ENCODE measurements around the gene ANKRD13B.
"Not testable (repeated sequence)": the region's sequence is repeated elsewhere in the genome, so short reads cannot be mapped to it uniquely, and the experiment has no call there.

ANKRD13B gene

DNA sequence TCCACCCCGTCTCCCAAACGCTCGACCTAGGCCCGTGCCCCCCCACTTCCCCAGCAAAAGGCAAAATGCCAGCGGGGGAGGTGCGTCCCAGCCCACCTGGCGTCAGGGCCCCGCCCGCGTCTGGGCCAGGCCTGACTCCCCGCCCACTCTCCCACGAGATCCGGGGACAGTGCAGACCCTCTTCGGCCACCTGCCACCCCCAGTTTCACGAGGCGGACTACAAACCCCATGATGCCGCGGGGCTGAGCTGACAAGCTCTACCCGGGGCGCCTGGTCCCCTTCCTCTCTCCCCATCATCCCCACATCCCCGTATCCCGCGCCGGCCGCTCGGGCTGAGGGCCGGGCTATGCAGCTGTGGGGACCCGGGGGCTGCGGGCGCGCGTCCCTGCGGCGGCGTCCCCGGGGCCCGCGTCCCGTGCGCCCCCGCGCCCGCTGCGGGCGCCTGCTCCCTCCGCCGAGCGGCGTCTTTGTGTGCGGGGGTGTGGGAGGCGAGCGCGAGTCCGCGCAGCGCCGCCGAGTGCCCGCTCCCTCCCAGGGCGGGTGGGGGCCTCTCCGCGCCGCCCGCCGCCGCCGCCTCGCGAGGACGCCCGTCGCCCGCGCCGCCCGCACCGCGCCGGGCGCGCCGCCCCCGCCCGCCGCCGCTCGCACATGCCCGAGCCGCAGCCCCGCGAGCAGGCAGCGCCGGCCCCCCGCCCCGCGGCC, at the start of gene ANKRD13B:
Gene ANKRD13B (plus strand): TSS at position 283 of the 702 bp plus-strand sequence. CDS start 490 bp downstream, outside the sequence.
- H3K4me1 ChIP-seq (ENCODE audit: insufficient read depth, low read length): peaks cover 34% of the 10 kb centered on the region
- no peaks in the 10 kb centered on the region for H3K36me3 ChIP-seq (ENCODE audit: insufficient read depth, low read depth, low read length)
- H3K27ac ChIP-seq (ENCODE audit: low read length): peak within 1 kb of the TSS; percentile 17
- H3K27me3 ChIP-seq (ENCODE audit: insufficient read depth, low read length): peaks cover 20% of the 10 kb centered on the region
- H3K4me3 ChIP-seq (ENCODE audit: low read length): peak within 1 kb of the TSS; percentile 80
- no peaks in the 10 kb centered on the region for H3K9me3 ChIP-seq (ENCODE audit: insufficient read depth, low read depth, low read length)
- peak within 1 kb of the TSS; percentile 69; the same call in 1 of the 2 replicates for H3K9ac ChIP-seq (ENCODE audit: low read depth, low read length)

GRCh38 chr17:29544066-29544465, 48.9 kb upstream of the ANKRD13B start:
- Histone ChIP-seq H3K27me3 (ENCODE audit: insufficient read depth, low read length) (no peaks in the 10 kb centered on the region), H3K4me3 (ENCODE audit: low read length) (no peak overlapping the region), H3K36me3 (ENCODE audit: insufficient read depth, low read depth, low read length) (peaks cover 47% of the 10 kb centered on the region), H3K9me3 (ENCODE audit: insufficient read depth, low read depth, low read length) (no peaks in the 10 kb centered on the region), H3K9ac (ENCODE audit: low read depth, low read length) (no peak overlapping the region), H3K4me1 (ENCODE audit: insufficient read depth, low read length) (no peaks in the 10 kb centered on the region), H3K27ac (ENCODE audit: low read length) (no peak overlapping the region)

GRCh38 chr17:29546085-29546484, 46.8 kb upstream of the ANKRD13B start:
- Histone ChIP-seq H3K9ac (ENCODE audit: low read depth, low read length) (no peak overlapping the region), H3K4me3 (ENCODE audit: low read length) (no peak overlapping the region), H3K27me3 (ENCODE audit: insufficient read depth, low read length) (no peaks in the 10 kb centered on the region), H3K27ac (ENCODE audit: low read length) (no peak overlapping the region), H3K9me3 (ENCODE audit: insufficient read depth, low read depth, low read length) (no peaks in the 10 kb centered on the region), H3K36me3 (ENCODE audit: insufficient read depth, low read depth, low read length) (peaks cover 36% of the 10 kb centered on the region), H3K4me1 (ENCODE audit: insufficient read depth, low read length) (no peaks in the 10 kb centered on the region)

GRCh38 chr17:29546830-29547229, 46.1 kb upstream of the ANKRD13B start:
- no peaks in the 10 kb centered on the region for H3K27me3 ChIP-seq (ENCODE audit: insufficient read depth, low read length)
- no peak overlapping the region for H3K27ac ChIP-seq (ENCODE audit: low read length)
- peaks cover 36% of the 10 kb centered on the region for H3K36me3 ChIP-seq (ENCODE audit: insufficient read depth, low read depth, low read length)

GRCh38 chr17:29549177-29549923, 43.6 kb upstream of the ANKRD13B start:
- Histone ChIP-seq H3K4me3 (ENCODE audit: low read length) (no peak overlapping the region), H3K27ac (ENCODE audit: low read length) (no peak overlapping the region), H3K27me3 (ENCODE audit: insufficient read depth, low read length) (0 out of 2 replicates have a peak, but pooled peaks cover 4% of the 10 kb centered on the region)

More at GRCh38 chr17:29546830-29547229, 46.1 kb upstream of the ANKRD13B start:
- no peaks in the 10 kb centered on the region for H3K4me1 ChIP-seq (ENCODE audit: insufficient read depth, low read length)
- H3K9ac ChIP-seq (ENCODE audit: low read depth, low read length): no peak overlapping the region
- no peak overlapping the region for H3K4me3 ChIP-seq (ENCODE audit: low read length)
- H3K9me3 ChIP-seq (ENCODE audit: insufficient read depth, low read depth, low read length): no peaks in the 10 kb centered on the region

DNA sequence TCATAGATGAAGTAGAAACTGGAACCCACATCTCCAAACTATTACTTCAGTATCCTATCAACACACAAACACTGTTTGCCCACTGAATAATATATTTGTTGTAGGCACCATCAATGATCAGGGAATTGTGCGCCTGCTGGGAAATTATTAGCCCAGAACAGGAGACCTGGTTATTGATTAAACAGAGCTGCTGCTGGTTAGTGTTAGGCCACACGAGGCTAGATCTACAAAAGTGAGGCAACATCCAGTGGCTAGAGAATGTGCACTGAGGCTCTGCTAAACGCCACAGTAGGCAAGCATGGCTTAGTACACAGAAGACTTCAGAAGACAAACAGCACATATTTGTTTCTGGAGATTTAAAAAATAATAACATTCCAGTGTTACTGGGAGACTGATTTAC, 37.1 kb upstream of the ANKRD13B start:
- H3K9me3 ChIP-seq (ENCODE audit: insufficient read depth, low read depth, low read length): no peaks in the 10 kb centered on the region
- H3K27me3 ChIP-seq (ENCODE audit: insufficient read depth, low read length): 0 out of 2 replicates have a peak, but pooled peaks cover 4% of the 10 kb centered on the region
- H3K27ac ChIP-seq (ENCODE audit: low read length): no peak overlapping the region
- H3K4me3 ChIP-seq (ENCODE audit: low read length): no peak overlapping the region
- H3K9ac ChIP-seq (ENCODE audit: low read depth, low read length): no peak overlapping the region
- H3K4me1 ChIP-seq (ENCODE audit: insufficient read depth, low read length): no peaks in the 10 kb centered on the region
- H3K36me3 ChIP-seq (ENCODE audit: insufficient read depth, low read depth, low read length): no peaks in the 10 kb centered on the region

More at GRCh38 chr17:29549177-29549923, 43.6 kb upstream of the ANKRD13B start:
- H3K4me1 ChIP-seq (ENCODE audit: insufficient read depth, low read length): no peaks in the 10 kb centered on the region
- H3K9ac ChIP-seq (ENCODE audit: low read depth, low read length): no peak overlapping the region
- H3K9me3 ChIP-seq (ENCODE audit: insufficient read depth, low read depth, low read length): no peaks in the 10 kb centered on the region
- H3K36me3 ChIP-seq (ENCODE audit: insufficient read depth, low read depth, low read length): peaks cover 13% of the 10 kb centered on the region

GRCh38 chr17:29557085-29557738, 35.7 kb upstream of the ANKRD13B start:
- Histone ChIP-seq H3K9ac (ENCODE audit: low read depth, low read length) (no peak overlapping the region), H3K4me3 (ENCODE audit: low read length) (no peak overlapping the region), H3K9me3 (ENCODE audit: insufficient read depth, low read depth, low read length) (no peaks in the 10 kb centered on the region), H3K4me1 (ENCODE audit: insufficient read depth, low read length) (no peaks in the 10 kb centered on the region), H3K27me3 (ENCODE audit: insufficient read depth, low read length) (0 out of 2 replicates have a peak, but pooled peaks cover 6% of the 10 kb centered on the region), H3K27ac (ENCODE audit: low read length) (no peak overlapping the region), H3K36me3 (ENCODE audit: insufficient read depth, low read depth, low read length) (no peaks in the 10 kb centered on the region)

DNA sequence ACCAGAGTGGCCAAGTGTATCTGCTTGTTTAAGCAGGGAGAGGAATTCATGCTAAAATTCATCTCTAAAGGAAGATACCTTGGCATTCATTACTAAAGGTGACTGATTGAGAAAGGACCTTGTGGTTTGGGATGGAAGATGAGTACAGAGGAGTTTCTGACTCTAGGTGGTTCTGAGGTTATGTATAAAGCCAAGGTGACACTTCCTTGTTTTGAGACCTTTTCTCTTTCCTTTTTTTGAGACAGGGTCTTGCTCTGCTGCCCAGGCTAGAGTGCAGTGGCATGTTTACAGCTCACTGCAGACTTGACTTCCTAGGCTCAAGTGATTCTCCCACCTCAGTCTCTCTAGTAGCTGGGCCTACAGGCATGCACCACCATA, 35.2 kb upstream of the ANKRD13B start:
- no peaks in the 10 kb centered on the region for H3K9me3 ChIP-seq (ENCODE audit: insufficient read depth, low read depth, low read length)
- 0 out of 2 replicates have a peak, but pooled peaks cover 7% of the 10 kb centered on the region for H3K27me3 ChIP-seq (ENCODE audit: insufficient read depth, low read length)
- H3K27ac ChIP-seq (ENCODE audit: low read length): no peak overlapping the region
- H3K4me1 ChIP-seq (ENCODE audit: insufficient read depth, low read length): no peaks in the 10 kb centered on the region
- no peak overlapping the region for H3K9ac ChIP-seq (ENCODE audit: low read depth, low read length)
- H3K36me3 ChIP-seq (ENCODE audit: insufficient read depth, low read depth, low read length): no peaks in the 10 kb centered on the region
- no peak overlapping the region for H3K4me3 ChIP-seq (ENCODE audit: low read length)

DNA sequence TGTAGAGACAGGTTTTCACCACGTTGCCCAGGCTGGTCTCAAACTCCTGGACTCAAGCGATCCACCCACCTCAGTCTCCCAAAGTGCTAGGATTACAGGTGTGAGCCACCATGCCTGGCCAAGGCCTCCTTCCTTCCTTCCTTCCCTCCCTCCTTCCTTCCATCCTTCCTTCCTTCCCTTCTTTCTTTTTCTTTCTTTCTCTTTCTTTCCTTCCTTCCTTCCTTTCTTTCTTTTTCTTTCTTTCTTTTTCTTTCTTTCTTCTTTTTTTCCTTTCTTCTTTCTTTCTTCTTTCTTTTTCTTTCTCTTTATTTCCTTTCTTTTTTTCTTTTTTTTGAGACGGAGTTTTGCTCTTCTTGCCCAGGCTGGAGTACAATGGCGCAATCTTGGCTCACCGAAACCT, 34.8 kb upstream of the ANKRD13B start:
- H3K36me3 ChIP-seq (ENCODE audit: insufficient read depth, low read depth, low read length); H3K27ac ChIP-seq (ENCODE audit: low read length); H3K9me3 ChIP-seq (ENCODE audit: insufficient read depth, low read depth, low read length); H3K4me3 ChIP-seq (ENCODE audit: low read length); H3K4me1 ChIP-seq (ENCODE audit: insufficient read depth, low read length); H3K27me3 ChIP-seq (ENCODE audit: insufficient read depth, low read length); H3K9ac ChIP-seq (ENCODE audit: low read depth, low read length): not testable (repeated sequence)

- Histone ChIP-seq H3K9ac (ENCODE audit: low read depth, low read length) (no peak overlapping the region), H3K4me1 (ENCODE audit: insufficient read depth, low read length) (no peaks in the 10 kb centered on the region), H3K4me3 (ENCODE audit: low read length) (no peak overlapping the region), H3K36me3 (ENCODE audit: insufficient read depth, low read depth, low read length) (no peaks in the 10 kb centered on the region), H3K27me3 (ENCODE audit: insufficient read depth, low read length) (peaks cover 13% of the 10 kb centered on the region), H3K9me3 (ENCODE audit: insufficient read depth, low read depth, low read length) (no peaks in the 10 kb centered on the region), H3K27ac (ENCODE audit: low read length) (no peak overlapping the region)
Observed at GRCh38 chr17:29559640-29560039, 33.3 kb upstream of the ANKRD13B start.

GRCh38 chr17:29560316-29560715, 32.6 kb upstream of the ANKRD13B start:
- Histone ChIP-seq H3K36me3 (ENCODE audit: insufficient read depth, low read depth, low read length) (no peaks in the 10 kb centered on the region), H3K27me3 (ENCODE audit: insufficient read depth, low read length) (peaks cover 19% of the 10 kb centered on the region), H3K4me3 (ENCODE audit: low read length) (no peak overlapping the region), H3K9me3 (ENCODE audit: insufficient read depth, low read depth, low read length) (no peaks in the 10 kb centered on the region), H3K4me1 (ENCODE audit: insufficient read depth, low read length) (peaks cover under 1% of the 10 kb centered on the region; the same call in 1 of the 2 replicates), H3K9ac (ENCODE audit: low read depth, low read length) (no peak overlapping the region), H3K27ac (ENCODE audit: low read length) (no peak overlapping the region)

All from iPS-20b (cell line).